ENCODE measurements around the gene KIFBP.

- TF ChIP-seq TAF1 (IDR thresholded peaks at IDR 0.05; ENCODE audit: borderline replicate concordance, insufficient read depth, low read length) (no peak), REST (IDR thresholded peaks at IDR 0.05; ENCODE audit: insufficient read depth in 1 of 2, low read depth in 2 of 2, low read length in 2 of 2) (no peak), POLR2AphosphoS5 (IDR thresholded peaks at IDR 0.05; ENCODE audit: low read depth, low read length) (no peak), SIN3A (IDR thresholded peaks at IDR 0.05; ENCODE audit: borderline replicate concordance, insufficient read depth, low read length) (no peak), FOXP2 (optimal IDR thresholded peaks at IDR 0.05; ENCODE audit: borderline replicate concordance, extremely low read depth, extremely low read length, insufficient read depth) (no peak)
Measured at GRCh38 chr10:69018613-69019012, 30.0 kb downstream of the KIFBP start.
